ENCODE results near the gene PTCH2. TPM values are rescaled to one million over a fixed set of nuclear protein-coding genes. Genes with fewer than 3 reads are reported as not detected.

Gene PTCH2
- total and polyA plus RNA-seq, 2 of the 13 experiments (the other 11 are each of a cell fraction or from before 2014, with no cell fraction given), result 0.60 to 1.5 TPM

DNA sequence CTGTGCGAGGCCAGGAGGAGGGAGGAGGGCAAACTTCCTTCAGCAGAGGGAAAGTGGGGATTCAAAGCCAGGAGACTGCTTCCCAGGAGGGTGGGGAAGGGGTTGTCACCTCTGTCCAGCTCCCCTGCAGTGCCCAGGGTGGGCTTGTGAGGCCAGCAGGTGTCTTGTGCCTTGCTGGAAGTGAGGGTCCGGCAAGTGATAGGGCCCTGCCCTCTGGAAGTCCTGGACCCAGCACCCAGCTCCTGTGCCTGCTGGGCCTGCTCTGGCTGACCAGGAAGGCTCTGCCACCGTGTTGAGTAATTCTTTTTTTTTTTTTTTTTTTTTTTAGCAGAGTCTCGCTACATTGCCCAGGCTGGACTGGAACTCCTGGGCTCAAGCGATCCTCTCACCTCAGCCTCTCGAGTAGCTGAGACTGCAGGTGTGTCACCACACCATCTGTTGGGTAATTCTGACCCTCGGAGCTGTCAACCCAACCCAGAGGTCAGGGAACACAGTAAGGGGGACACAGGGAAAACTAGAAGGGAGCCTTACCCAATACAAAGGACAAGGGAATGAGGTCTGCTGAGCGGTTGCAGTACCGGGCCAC lies 56.1 kb downstream of the PTCH2 start:
- peak overlapping the region; percentile 76 for H3K4me2 ChIP-seq (ENCODE audit: low read depth, low read length)
- TF ChIP-seq KLF15 (CRISPR knock-in tag; IDR thresholded peaks at IDR 0.05; ENCODE audit: borderline replicate concordance) (no peak), HNF4A (CRISPR knock-in tag; IDR thresholded peaks at IDR 0.05) (no peak; the same call in 1 of the 2 replicates), CEBPG (CRISPR knock-in tag; IDR thresholded peaks at IDR 0.05) (0 out of 2 replicates have a peak, but pooled peaks have one; percentile 27), ZNF225 (CRISPR knock-in tag; IDR thresholded peaks at IDR 0.05) (no peak), FOXC1 (CRISPR knock-in tag; IDR thresholded peaks at IDR 0.05; ENCODE audit: borderline replicate concordance) (0 out of 2 replicates have a peak, but pooled peaks have one; percentile 43), SOX6 (IDR thresholded peaks at IDR 0.05) (no peak), SOX6 (CRISPR knock-in tag; IDR thresholded peaks at IDR 0.05) (no peak), XBP1 (CRISPR knock-in tag; IDR thresholded peaks at IDR 0.05) (no peak), TBX2 (CRISPR knock-in tag; IDR thresholded peaks at IDR 0.05; ENCODE audit: borderline replicate concordance) (0 out of 2 replicates have a peak, but pooled peaks have one; percentile 8), ZNF350 (CRISPR knock-in tag; IDR thresholded peaks at IDR 0.05; ENCODE audit: borderline replicate concordance, low read depth) (0 out of 2 replicates have a peak, but pooled peaks have one; percentile 5), TP53 (CRISPR knock-in tag; conservative IDR thresholded peaks at IDR 0.05) (no peak), ZFYVE20 (CRISPR knock-in tag; IDR thresholded peaks at IDR 0.05; ENCODE audit: borderline replicate concordance, low read depth) (no peak), NR2F6 (IDR thresholded peaks at IDR 0.05) (peak; percentile 30; the same call in 1 of the 2 replicates), NR2F6 (CRISPR knock-in tag; IDR thresholded peaks at IDR 0.05) (no peak), ZMYM3 (CRISPR knock-in tag; IDR thresholded peaks at IDR 0.05) (peak; percentile 25; the same call in 1 of the 2 replicates), CEBPB (IDR thresholded peaks at IDR 0.05; ENCODE audit: borderline replicate concordance, low read depth, low read length) (peak; percentile 45; the same call in 1 of the 2 replicates)
- TF ChIP-seq, protein P1, sequence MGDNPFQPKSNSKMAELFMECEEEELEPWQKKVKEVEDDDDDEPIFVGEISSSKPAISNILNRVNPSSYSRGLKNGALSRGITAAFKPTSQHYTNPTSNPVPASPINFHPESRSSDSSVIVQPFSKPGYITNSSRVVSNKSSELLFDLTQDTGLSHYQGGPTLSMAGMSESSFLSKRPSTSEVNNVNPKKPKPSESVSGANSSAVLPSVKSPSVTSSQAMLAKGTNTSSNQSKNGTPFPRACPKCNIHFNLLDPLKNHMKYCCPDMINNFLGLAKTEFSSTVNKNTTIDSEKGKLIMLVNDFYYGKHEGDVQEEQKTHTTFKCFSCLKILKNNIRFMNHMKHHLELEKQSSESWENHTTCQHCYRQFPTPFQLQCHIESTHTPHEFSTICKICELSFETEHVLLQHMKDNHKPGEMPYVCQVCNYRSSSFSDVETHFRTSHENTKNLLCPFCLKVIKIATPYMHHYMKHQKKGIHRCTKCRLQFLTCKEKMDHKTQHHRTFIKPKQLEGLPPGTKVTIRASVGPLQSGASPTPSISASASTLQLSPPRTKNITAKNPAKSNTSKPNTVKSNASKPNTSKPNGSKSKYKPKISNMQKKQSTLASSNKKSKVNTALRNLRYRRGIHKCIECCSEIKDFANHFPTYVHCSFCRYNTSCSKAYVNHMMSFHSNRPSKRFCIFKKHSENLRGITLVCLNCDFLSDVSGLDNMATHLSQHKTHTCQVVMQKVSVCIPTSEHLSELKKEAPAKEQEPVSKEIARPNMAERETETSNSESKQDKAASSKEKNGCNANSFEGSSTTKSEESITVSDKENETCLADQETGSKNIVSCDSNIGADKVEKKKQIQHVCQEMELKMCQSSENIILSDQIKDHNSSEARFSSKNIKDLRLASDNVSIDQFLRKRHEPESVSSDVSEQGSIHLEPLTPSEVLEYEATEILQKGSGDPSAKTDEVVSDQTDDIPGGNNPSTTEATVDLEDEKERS (CRISPR knock-in tag; IDR thresholded peaks at IDR 0.05), result no peak
- TF ChIP-seq, protein P2, sequence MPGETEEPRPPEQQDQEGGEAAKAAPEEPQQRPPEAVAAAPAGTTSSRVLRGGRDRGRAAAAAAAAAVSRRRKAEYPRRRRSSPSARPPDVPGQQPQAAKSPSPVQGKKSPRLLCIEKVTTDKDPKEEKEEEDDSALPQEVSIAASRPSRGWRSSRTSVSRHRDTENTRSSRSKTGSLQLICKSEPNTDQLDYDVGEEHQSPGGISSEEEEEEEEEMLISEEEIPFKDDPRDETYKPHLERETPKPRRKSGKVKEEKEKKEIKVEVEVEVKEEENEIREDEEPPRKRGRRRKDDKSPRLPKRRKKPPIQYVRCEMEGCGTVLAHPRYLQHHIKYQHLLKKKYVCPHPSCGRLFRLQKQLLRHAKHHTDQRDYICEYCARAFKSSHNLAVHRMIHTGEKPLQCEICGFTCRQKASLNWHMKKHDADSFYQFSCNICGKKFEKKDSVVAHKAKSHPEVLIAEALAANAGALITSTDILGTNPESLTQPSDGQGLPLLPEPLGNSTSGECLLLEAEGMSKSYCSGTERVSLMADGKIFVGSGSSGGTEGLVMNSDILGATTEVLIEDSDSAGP (CRISPR knock-in tag; IDR thresholded peaks at IDR 0.05; ENCODE audit: borderline replicate concordance), result peak; percentile 9; the same call in 1 of the 2 replicates
- TF ChIP-seq, protein P3, sequence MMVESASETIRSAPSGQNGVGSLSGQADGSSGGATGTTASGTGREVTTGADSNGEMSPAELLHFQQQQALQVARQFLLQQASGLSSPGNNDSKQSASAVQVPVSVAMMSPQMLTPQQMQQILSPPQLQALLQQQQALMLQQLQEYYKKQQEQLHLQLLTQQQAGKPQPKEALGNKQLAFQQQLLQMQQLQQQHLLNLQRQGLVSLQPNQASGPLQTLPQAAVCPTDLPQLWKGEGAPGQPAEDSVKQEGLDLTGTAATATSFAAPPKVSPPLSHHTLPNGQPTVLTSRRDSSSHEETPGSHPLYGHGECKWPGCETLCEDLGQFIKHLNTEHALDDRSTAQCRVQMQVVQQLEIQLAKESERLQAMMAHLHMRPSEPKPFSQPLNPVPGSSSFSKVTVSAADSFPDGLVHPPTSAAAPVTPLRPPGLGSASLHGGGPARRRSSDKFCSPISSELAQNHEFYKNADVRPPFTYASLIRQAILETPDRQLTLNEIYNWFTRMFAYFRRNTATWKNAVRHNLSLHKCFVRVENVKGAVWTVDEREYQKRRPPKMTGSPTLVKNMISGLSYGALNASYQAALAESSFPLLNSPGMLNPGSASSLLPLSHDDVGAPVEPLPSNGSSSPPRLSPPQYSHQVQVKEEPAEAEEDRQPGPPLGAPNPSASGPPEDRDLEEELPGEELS (CRISPR knock-in tag; IDR thresholded peaks at IDR 0.05), result no peak

More for the DNA sequence above, 56.1 kb downstream of the PTCH2 start:
- H3K4me1 ChIP-seq (ENCODE audit: insufficient read depth, low read length), result peaks cover 67% of the 10 kb centered on the region
- 0 out of 2 replicates have a peak overlapping the region, but pooled peaks have one; percentile 7 for H3K9ac ChIP-seq (ENCODE audit: insufficient read depth, low read depth, low read length)
- FAIRE-seq, result no peak
- H4K20me1 ChIP-seq (ENCODE audit: insufficient read depth, low read length), result no peaks in the 10 kb centered on the region
- H3K27ac ChIP-seq (ENCODE audit: extremely low read length, insufficient read depth, low read length), result no peak overlapping the region
- WGBS (ENCODE audit: low lambda C conversion rate), result 13% methylated on average over 9 of the region's 9 CpGs
- no peak for DNase-seq (ENCODE audit: low spot score)
- H2AFZ ChIP-seq (ENCODE audit: low read length), result peak overlapping the region; percentile 16
- H3K36me3 ChIP-seq (replicated peaks in 1 of 2; ENCODE audit: control insufficient read depth in 1 of 2, insufficient read depth in 2 of 2, low read length in 2 of 2), result no peaks in the 10 kb centered on the region
- ChIA-PET POLR2A (interaction anchor here (0.7 to 5.7 kb wide), 9 partner anchors 10 to 553 kb away, joined by 3 to 32 read pairs (median 4); partner anchors contain the start of genes BTBD19, DYNLT4, HECTD3 and MUTYH), CTCF (ENCODE audit: low intra/inter-chr PET ratio, low total read pairs) (no interaction called here)
- in situ Hi-C loops (cut with HindIII; ENCODE audit: extremely low pct_ligation_motif_present, low pct_unique_long_range_greater_than_20kb) (no loop called here), intact Hi-C loops (cut with micrococcal nuclease; ENCODE audit: unreplicated experiment) (no loop called here)
- H3K79me2 ChIP-seq (ENCODE audit: insufficient read depth, low read length), result no peaks in the 10 kb centered on the region
- peaks cover 3 to 17% of the 10 kb centered on the region in 2 experiments; a peak in 2 of 5 replicates for H3K27me3 ChIP-seq (ENCODE audit: control insufficient read depth in 1 of 2, insufficient read depth in 2 of 2, low read length in 2 of 2)
- no peak for ATAC-seq
- H3K9me3 ChIP-seq (ENCODE audit: low read length), result no peaks in the 10 kb centered on the region
- H3K4me3 ChIP-seq (replicated peaks in 1 of 3; ENCODE audit: insufficient read depth in 1 of 3, low read depth in 2 of 3, low read length in 3 of 3), result peak overlapping the region in 1 of 3 experiments; percentile 79; a peak in 1 of 6 replicates
- BruUV-seq (replicated peaks), result no TSS peak

Data from HepG2 (cell line).